OCI-LY3 (cell line): Measurements from ENCODE around the gene CAMTA1.

Experiments used
- H2AFZ ChIP-seq: fragments of 200-600, 300-600 bp; shearing (Covaris generic); 2 replicates; pipeline ENCODE4 v1.6.0; 2014; ENCODE audit warnings: antibody characterized with exemption, low read depth, low read length
- H3K27ac ChIP-seq: fragments of 200-600, 300-600 bp; sonication (generic); 2 replicates; pipeline ENCODE4 v1.5.1; 2014; ENCODE audit warnings: mild to moderate bottlenecking, low read length, moderate library complexity, mixed read lengths
- H3K27me3 ChIP-seq: fragments of 200-600, 300-600 bp; sonication (generic); 2 replicates; pipeline ENCODE4 v1.6.1; 2014; ENCODE audit warnings: low read depth, low read length, mixed read lengths
- H3K36me3 ChIP-seq: fragments of 200-600, 300-600 bp; sonication (generic); replicated peaks from 2 replicates; pipeline ENCODE3; 2014; ENCODE audit warnings: low read depth, low read length, mixed read lengths
- H3K4me1 ChIP-seq: fragments of 300-600, 200-600 bp; sonication (generic); 2 replicates; pipeline ENCODE4 v1.6.1; 2014; ENCODE audit warnings: low read length, mixed read lengths
- H3K4me2 ChIP-seq: fragments of 200-600, 300-600 bp; sonication (generic); 2 replicates; pipeline ENCODE4 v1.6.1; 2014; ENCODE audit warnings: low read length, mixed read lengths
- H3K4me3 ChIP-seq: fragments of 300-600, 200-600 bp; sonication (generic); 2 replicates; pipeline ENCODE4 v1.5.1; 2014; ENCODE audit warnings: antibody characterized with exemption, mild to moderate bottlenecking, low read length, moderate library complexity
- H3K79me2 ChIP-seq: fragments of 300-600, 200-600 bp; shearing (Covaris generic); 2 replicates; pipeline ENCODE4 v1.6.1; 2014; ENCODE audit warnings: mild to moderate bottlenecking, low read length, mixed read lengths
- H3K9ac ChIP-seq: fragments of 300-600, 200-600 bp; shearing (Covaris generic); 2 replicates; pipeline ENCODE4 v1.6.0; 2014; ENCODE audit warnings: mild to moderate bottlenecking, low read length, moderate library complexity
- H3K9me3 ChIP-seq: fragments of 200-600, 300-600 bp; shearing (Covaris generic); 2 replicates; pipeline ENCODE4 v1.6.1; 2014; ENCODE audit warnings: low read length, mixed read lengths; ENCODE audit not compliant: insufficient read depth
- H4K20me1 ChIP-seq: fragments of 200-600, 300-600 bp; sonication (generic); 2 replicates; pipeline ENCODE4 v1.6.1; 2016; ENCODE audit warnings: low read length, mixed read lengths; ENCODE audit not compliant: insufficient read depth
- EZH2phosphoT487 ChIP-seq: fragments of 200-600 bp; shearing (Covaris generic); IDR thresholded peaks from 2 replicates; pipeline ENCODE4 v1.6.1; 2018; ENCODE audit warnings: antibody characterized with exemption, mixed run types, low read depth
- TF ChIP-seq, protein P1 (sequence below): fragments of 200-600, 300-600 bp; sonication (generic); IDR thresholded peaks from 2 replicates; pipeline ENCODE4 v1.5.1; 2014; ENCODE audit warnings: antibody characterized with exemption, low read length, low read depth

Gene CAMTA1

DNA sequence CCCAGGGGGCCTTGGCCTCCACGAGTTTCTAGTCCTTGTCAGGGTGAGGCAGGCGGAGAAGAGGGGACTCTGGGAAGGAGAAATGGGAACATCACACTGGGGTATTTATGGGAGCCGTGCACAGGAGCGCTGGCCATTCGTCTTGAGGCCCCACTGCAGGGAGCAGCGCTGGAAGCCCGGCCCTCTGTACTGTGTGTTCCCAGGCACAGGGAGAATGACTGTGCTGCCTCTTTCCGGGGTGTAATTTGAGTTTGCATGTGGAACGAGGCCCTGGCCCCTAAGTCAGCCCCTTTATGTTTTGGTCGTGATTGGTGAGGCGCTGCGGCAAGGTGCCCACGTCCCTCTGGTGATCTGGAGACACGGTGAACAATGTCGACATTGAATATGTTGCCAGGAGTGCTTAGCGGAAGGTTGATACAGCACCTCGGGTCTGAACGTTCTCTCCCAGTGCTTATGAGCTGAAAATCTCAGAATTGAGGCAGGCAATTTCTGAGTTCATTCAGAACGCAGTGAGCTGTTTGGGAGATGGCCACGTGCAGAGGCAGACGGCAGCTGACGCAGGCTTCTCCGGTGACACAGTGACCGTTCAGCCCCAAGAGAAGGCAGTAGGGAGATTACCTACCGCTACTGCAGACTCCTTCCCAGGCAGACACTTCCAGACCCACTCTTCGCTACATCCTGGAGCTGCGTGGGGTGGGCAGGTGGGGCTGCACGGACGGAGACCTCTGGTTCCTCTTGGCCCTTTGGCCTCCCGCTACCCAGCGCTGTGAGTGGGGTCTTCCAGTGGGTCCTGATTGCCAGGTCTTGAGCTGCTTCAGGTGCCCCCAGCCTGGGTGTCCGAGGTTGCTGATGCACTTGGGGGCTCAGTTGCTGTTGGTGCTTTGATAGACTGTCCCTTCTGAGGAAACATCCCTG is 265.8 kb downstream of the CAMTA1 start:
- Histone ChIP-seq H2AFZ (no peak overlapping the region), H3K27me3 (peaks cover 3% of the 10 kb centered on the region; the same call in 1 of the 2 replicates), H3K36me3 (no peaks in the 10 kb centered on the region), H3K4me2 (no peak overlapping the region), H3K4me3 (no peak overlapping the region), H3K79me2 (no peaks in the 10 kb centered on the region), H3K9ac (no peak overlapping the region), H3K27ac (no peak overlapping the region), H4K20me1 (no peaks in the 10 kb centered on the region), H3K9me3 (no peaks in the 10 kb centered on the region), H3K4me1 (no peaks in the 10 kb centered on the region)
- TF ChIP-seq EZH2phosphoT487, result no peak
- TF ChIP-seq, protein P1, sequence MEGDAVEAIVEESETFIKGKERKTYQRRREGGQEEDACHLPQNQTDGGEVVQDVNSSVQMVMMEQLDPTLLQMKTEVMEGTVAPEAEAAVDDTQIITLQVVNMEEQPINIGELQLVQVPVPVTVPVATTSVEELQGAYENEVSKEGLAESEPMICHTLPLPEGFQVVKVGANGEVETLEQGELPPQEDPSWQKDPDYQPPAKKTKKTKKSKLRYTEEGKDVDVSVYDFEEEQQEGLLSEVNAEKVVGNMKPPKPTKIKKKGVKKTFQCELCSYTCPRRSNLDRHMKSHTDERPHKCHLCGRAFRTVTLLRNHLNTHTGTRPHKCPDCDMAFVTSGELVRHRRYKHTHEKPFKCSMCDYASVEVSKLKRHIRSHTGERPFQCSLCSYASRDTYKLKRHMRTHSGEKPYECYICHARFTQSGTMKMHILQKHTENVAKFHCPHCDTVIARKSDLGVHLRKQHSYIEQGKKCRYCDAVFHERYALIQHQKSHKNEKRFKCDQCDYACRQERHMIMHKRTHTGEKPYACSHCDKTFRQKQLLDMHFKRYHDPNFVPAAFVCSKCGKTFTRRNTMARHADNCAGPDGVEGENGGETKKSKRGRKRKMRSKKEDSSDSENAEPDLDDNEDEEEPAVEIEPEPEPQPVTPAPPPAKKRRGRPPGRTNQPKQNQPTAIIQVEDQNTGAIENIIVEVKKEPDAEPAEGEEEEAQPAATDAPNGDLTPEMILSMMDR, result no peak

DNA sequence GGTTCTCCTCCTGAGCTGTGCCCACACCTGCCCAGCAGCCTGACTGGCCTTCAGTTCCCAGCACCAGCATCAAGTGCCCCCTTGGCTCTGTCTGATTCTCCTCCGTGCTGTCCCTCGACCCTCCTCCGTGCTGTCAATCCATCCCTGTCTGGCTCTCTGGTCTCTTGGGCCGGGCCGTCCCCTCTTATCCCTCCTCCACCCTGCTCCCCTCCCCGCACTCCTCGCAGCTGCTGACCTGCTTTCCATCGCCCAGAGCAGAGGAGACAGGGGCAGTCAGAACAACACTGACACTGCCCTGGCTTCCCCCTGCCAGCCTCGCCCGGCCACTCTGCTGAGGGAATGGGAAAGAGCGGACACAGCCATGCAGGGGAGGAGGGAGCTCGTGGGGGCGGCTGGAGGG is 267.4 kb downstream of the CAMTA1 start:
- Histone ChIP-seq H3K4me3 (no peak overlapping the region), H3K4me2 (no peak overlapping the region), H3K4me1 (no peaks in the 10 kb centered on the region), H3K27me3 (no peaks in the 10 kb centered on the region), H3K36me3 (no peaks in the 10 kb centered on the region), H4K20me1 (no peaks in the 10 kb centered on the region), H2AFZ (no peak overlapping the region), H3K9me3 (no peaks in the 10 kb centered on the region), H3K27ac (no peak overlapping the region), H3K9ac (no peak overlapping the region), H3K79me2 (no peaks in the 10 kb centered on the region)
- TF ChIP-seq EZH2phosphoT487, result no peak
- TF ChIP-seq, protein P1, result no peak

DNA sequence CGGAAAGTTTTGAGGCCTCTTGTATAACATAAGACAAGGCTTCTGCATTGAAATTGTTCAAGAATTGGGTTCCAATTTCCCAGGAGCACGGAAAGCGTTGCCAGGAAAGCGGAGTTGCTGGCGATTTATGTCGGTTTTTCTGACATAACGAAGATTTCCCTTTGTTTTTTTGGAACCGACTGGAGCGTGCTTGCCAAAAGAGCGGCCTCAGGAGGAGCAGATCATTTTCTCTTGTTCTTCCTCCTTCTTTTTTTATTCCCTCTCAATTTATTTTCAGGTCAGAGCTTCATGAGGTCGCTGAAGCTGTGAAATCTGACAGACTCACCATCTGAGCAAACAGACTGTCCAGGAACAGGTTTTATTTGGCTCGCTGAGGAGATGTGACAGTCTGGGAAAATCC is 275.5 kb downstream of the CAMTA1 start:
- Histone ChIP-seq H3K9me3 (no peaks in the 10 kb centered on the region), H3K4me1 (no peaks in the 10 kb centered on the region), H4K20me1 (no peaks in the 10 kb centered on the region), H3K9ac (no peak overlapping the region), H3K27ac (no peak overlapping the region), H2AFZ (no peak overlapping the region), H3K27me3 (no peaks in the 10 kb centered on the region; the same call in 1 of the 2 replicates), H3K4me3 (no peak overlapping the region), H3K79me2 (no peaks in the 10 kb centered on the region), H3K36me3 (no peaks in the 10 kb centered on the region), H3K4me2 (no peak overlapping the region)
- TF ChIP-seq, protein P1, result no peak

DNA sequence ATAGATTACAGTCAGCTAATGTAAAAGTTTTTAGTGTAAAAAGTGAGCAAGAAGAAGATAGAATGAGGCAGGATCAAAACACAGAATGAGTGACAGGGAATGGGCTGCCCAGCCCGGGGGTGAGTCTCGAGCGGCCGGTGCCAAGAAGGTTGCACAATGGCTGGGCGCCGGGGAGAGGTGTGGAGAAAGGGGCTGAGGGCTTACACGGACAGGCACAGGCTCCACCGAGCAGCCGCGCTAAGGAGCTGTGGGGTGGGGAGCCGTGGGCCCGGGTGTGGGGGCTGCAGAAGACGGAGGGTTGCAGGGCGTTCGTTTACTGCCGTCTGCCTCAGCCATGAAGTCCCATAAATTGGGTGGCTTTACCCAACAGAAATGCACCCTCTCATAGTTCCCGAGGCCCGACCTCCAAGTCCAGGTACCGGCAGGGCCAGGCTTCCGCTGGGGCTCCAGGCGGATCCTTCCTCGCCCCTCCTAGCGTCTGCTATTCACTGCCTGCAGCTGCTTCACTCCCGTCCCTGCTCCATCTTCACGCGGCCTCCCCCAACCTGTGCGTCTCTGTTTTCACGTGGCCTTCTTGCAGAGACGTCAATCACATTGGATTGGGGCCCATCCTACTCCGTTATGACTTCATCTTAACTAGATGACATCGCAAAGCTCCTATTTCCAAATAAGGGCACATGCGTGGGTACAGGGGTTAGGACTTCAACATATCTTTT is 277.2 kb downstream of the CAMTA1 start:
- Histone ChIP-seq H3K36me3 (no peaks in the 10 kb centered on the region), H3K4me2 (no peak overlapping the region), H4K20me1 (no peaks in the 10 kb centered on the region), H3K27ac (no peak overlapping the region), H3K4me3 (no peak overlapping the region), H3K79me2 (no peaks in the 10 kb centered on the region), H3K9me3 (no peaks in the 10 kb centered on the region), H3K4me1 (no peaks in the 10 kb centered on the region), H3K9ac (no peak overlapping the region), H2AFZ (no peak overlapping the region), H3K27me3 (no peaks in the 10 kb centered on the region; the same call in 1 of the 2 replicates)
- TF ChIP-seq, protein P1, result no peak
- TF ChIP-seq EZH2phosphoT487, result no peak
